ENCODE measurements around the gene EFHC2. TPM values are rescaled to one million over a fixed set of nuclear protein-coding genes. Genes with fewer than 3 reads are reported as not detected.

EFHC2 gene
- total and polyA plus RNA-seq, 2 donors: 0.80 to 3.8 TPM

- H3K27me3 ChIP-seq (ENCODE audit: control insufficient read depth in 2 of 2, insufficient read depth in 1 of 2, low read length in 1 of 2): no peaks in the 10 kb centered on the region
- H3K4me3 ChIP-seq (ENCODE audit: low read length in 2 of 2): no peak overlapping the region
- H3K9me3 ChIP-seq (ENCODE audit: control insufficient read depth in 2 of 2, insufficient read depth in 1 of 2, low read length in 1 of 2): no peaks in the 10 kb centered on the region
- no peaks in the 10 kb centered on the region for H3K4me1 ChIP-seq (ENCODE audit: control insufficient read depth in 2 of 2, insufficient read depth in 2 of 2, low read length in 2 of 2)
- DNase-seq (ENCODE audit: low read depth in 6 of 9, low spot score in 9 of 9): no peak
- H3K36me3 ChIP-seq (ENCODE audit: control insufficient read depth in 2 of 2, insufficient read depth in 2 of 2, low read length in 1 of 2): no peaks in the 10 kb centered on the region
- H3K27ac ChIP-seq (ENCODE audit: low read depth in 1 of 2, low read length in 1 of 2): no peak overlapping the region
Observed at GRCh38 chrX:44157283-44157682, 186.2 kb downstream of the EFHC2 start.

DNA sequence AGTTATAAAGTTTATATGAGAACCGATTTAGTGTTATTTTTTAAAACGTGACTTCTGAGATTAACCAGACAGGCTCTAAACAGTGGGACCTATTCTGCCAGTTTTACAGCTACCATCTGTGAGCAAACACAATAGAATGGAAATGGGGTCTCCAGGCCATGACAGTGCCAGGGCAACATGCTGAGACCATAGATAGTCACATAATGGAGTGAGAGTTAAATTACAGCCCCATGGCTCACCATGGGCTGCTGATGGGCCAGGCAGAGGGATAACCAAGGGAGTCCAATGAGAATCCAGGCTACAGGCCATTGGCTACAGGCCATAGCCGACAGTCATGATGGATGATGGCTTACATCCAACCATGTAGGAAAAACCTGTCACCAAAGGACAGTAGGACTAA, 186.7 kb downstream of the EFHC2 start:
- Histone ChIP-seq H3K27me3 (ENCODE audit: control insufficient read depth in 2 of 2, insufficient read depth in 1 of 2, low read length in 1 of 2) (no peaks in the 10 kb centered on the region), H3K36me3 (ENCODE audit: control insufficient read depth in 2 of 2, insufficient read depth in 2 of 2, low read length in 1 of 2) (no peaks in the 10 kb centered on the region), H3K4me3 (ENCODE audit: low read length in 2 of 2) (no peak overlapping the region), H3K9me3 (ENCODE audit: control insufficient read depth in 2 of 2, insufficient read depth in 1 of 2, low read length in 1 of 2) (no peaks in the 10 kb centered on the region), H3K4me1 (ENCODE audit: control insufficient read depth in 2 of 2, insufficient read depth in 2 of 2, low read length in 2 of 2) (no peaks in the 10 kb centered on the region), H3K27ac (ENCODE audit: low read depth in 1 of 2, low read length in 1 of 2) (no peak overlapping the region)
- DNase-seq (ENCODE audit: low read depth in 6 of 9, low spot score in 9 of 9): no peak
- WGBS: 98% methylated on average over 3 of the region's 3 CpGs

GRCh38 chrX:44155126-44155525, 188.3 kb downstream of the EFHC2 start:
- no peak overlapping the region for H3K4me3 ChIP-seq (ENCODE audit: low read length in 2 of 2)
- no peaks in the 10 kb centered on the region for H3K36me3 ChIP-seq (ENCODE audit: control insufficient read depth in 2 of 2, insufficient read depth in 2 of 2, low read length in 1 of 2)
- no peaks in the 10 kb centered on the region for H3K4me1 ChIP-seq (ENCODE audit: control insufficient read depth in 2 of 2, insufficient read depth in 2 of 2, low read length in 2 of 2)
- 93% methylated on average over 4 of the region's 4 CpGs for WGBS
- no peaks in the 10 kb centered on the region for H3K27me3 ChIP-seq (ENCODE audit: control insufficient read depth in 2 of 2, insufficient read depth in 1 of 2, low read length in 1 of 2)
- H3K27ac ChIP-seq (ENCODE audit: low read depth in 1 of 2, low read length in 1 of 2): no peak overlapping the region
- DNase-seq (ENCODE audit: low read depth in 6 of 9, low spot score in 9 of 9): no peak
- H3K9me3 ChIP-seq (ENCODE audit: control insufficient read depth in 2 of 2, insufficient read depth in 1 of 2, low read length in 1 of 2): no peaks in the 10 kb centered on the region

DNA sequence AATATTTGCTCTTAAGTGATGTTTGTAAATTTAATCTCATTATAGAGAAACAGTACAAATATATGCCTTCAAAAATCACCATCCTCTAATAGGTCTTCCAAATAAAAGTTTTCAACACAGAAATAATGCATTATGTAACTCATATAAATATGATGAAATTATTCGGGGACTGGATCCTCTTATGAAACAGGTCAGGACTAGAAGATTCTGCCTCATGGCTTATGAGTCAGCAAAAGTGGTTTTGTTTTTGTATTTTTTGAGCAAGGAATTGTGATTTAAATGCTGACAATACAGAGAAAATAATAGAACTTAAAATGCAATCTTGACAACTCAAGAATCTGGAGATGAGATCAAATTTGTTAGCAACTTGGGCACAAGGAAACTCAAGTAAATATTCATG, 190.6 kb downstream of the EFHC2 start:
- no peaks in the 10 kb centered on the region for H3K36me3 ChIP-seq (ENCODE audit: control insufficient read depth in 2 of 2, insufficient read depth in 2 of 2, low read length in 1 of 2)
- no peaks in the 10 kb centered on the region for H3K9me3 ChIP-seq (ENCODE audit: control insufficient read depth in 2 of 2, insufficient read depth in 1 of 2, low read length in 1 of 2)
- DNase-seq (ENCODE audit: low read depth in 6 of 9, low spot score in 9 of 9): no peak
- H3K27me3 ChIP-seq (ENCODE audit: control insufficient read depth in 2 of 2, insufficient read depth in 1 of 2, low read length in 1 of 2): no peaks in the 10 kb centered on the region
- H3K4me3 ChIP-seq (ENCODE audit: low read length in 2 of 2): no peak overlapping the region
- WGBS: 76% methylated on average over 1 of the region's 1 CpG
- H3K4me1 ChIP-seq (ENCODE audit: control insufficient read depth in 2 of 2, insufficient read depth in 2 of 2, low read length in 2 of 2): no peaks in the 10 kb centered on the region
- no peak overlapping the region for H3K27ac ChIP-seq (ENCODE audit: low read depth in 1 of 2, low read length in 1 of 2)

DNA sequence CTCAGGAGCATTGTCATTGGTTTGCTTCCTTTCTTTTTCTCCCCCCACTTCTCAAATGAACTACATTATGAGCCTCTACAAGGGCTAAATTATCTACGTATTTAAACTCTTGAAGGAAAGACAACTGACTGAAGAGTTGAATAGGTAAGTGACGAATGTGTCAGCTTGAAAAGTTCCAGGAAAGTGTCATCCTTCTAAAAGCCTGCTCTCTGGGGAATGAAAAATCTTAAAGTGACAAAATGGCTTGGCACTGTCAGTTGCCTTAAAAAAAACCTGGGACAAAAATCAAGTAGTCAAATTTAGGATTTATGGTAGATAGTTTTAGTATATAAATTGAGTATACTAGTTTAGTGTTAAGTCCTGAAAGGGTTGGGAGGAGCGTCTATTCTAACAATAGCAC, 196.3 kb downstream of the EFHC2 start:
- no peak overlapping the region for H3K4me3 ChIP-seq (ENCODE audit: low read length in 2 of 2)
- H3K9me3 ChIP-seq (ENCODE audit: control insufficient read depth in 2 of 2, insufficient read depth in 1 of 2, low read length in 1 of 2): no peaks in the 10 kb centered on the region
- no peaks in the 10 kb centered on the region for H3K4me1 ChIP-seq (ENCODE audit: control insufficient read depth in 2 of 2, insufficient read depth in 2 of 2, low read length in 2 of 2)
- 98% methylated on average over 3 of the region's 3 CpGs for WGBS
- H3K27ac ChIP-seq (ENCODE audit: low read depth in 1 of 2, low read length in 1 of 2): no peak overlapping the region
- H3K36me3 ChIP-seq (ENCODE audit: control insufficient read depth in 2 of 2, insufficient read depth in 2 of 2, low read length in 1 of 2): no peaks in the 10 kb centered on the region
- no peaks in the 10 kb centered on the region for H3K27me3 ChIP-seq (ENCODE audit: control insufficient read depth in 2 of 2, insufficient read depth in 1 of 2, low read length in 1 of 2)
- no peak for DNase-seq (ENCODE audit: low read depth in 6 of 9, low spot score in 9 of 9)

- WGBS: 92% methylated on average over 8 of the region's 8 CpGs
- Histone ChIP-seq H3K4me3 (ENCODE audit: low read length in 2 of 2) (no peak overlapping the region), H3K9me3 (ENCODE audit: control insufficient read depth in 2 of 2, insufficient read depth in 1 of 2, low read length in 1 of 2) (no peaks in the 10 kb centered on the region), H3K27ac (ENCODE audit: low read depth in 1 of 2, low read length in 1 of 2) (no peak overlapping the region), H3K4me1 (ENCODE audit: control insufficient read depth in 2 of 2, insufficient read depth in 2 of 2, low read length in 2 of 2) (no peaks in the 10 kb centered on the region), H3K27me3 (ENCODE audit: control insufficient read depth in 2 of 2, insufficient read depth in 1 of 2, low read length in 1 of 2) (no peaks in the 10 kb centered on the region), H3K36me3 (ENCODE audit: control insufficient read depth in 2 of 2, insufficient read depth in 2 of 2, low read length in 1 of 2) (no peaks in the 10 kb centered on the region)
- no peak for DNase-seq (ENCODE audit: low read depth in 6 of 9, low spot score in 9 of 9)
Observed at GRCh38 chrX:44144177-44144945, 199.1 kb downstream of the EFHC2 start.

DNA sequence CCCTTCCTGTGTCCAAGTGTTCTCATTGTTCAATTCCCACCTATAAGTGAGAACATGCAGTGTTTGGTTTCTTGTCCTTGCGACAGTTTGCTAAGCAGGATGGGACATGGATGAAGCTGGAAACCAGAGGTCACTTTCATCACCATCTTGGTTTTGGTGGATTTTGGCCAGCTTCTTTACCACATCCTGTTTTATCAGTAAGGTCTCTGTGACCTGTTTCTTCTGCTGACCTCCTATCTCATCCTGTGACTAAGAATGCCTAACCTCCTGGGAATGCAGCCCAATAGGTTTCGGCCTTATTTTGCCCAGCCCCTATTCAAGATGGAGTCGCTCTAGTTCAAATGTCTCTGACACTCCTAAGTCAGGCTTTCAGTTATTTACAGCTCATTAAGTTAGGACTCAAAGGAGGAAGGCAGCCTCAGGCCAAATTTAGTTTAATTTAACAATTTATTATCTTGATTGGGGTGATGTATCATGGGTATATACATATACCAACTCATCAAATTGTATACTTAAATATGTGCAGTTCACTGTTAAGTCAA, 200.3 kb downstream of the EFHC2 start:
- WGBS: 97% methylated on average over 3 of the region's 3 CpGs
- no peak for DNase-seq (ENCODE audit: low read depth in 6 of 9, low spot score in 9 of 9)
- no peak overlapping the region for H3K4me3 ChIP-seq (ENCODE audit: low read length in 2 of 2)
- H3K27me3 ChIP-seq (ENCODE audit: control insufficient read depth in 2 of 2, insufficient read depth in 1 of 2, low read length in 1 of 2): no peaks in the 10 kb centered on the region
- no peaks in the 10 kb centered on the region for H3K9me3 ChIP-seq (ENCODE audit: control insufficient read depth in 2 of 2, insufficient read depth in 1 of 2, low read length in 1 of 2)
- no peaks in the 10 kb centered on the region for H3K4me1 ChIP-seq (ENCODE audit: control insufficient read depth in 2 of 2, insufficient read depth in 2 of 2, low read length in 2 of 2)
- H3K36me3 ChIP-seq (ENCODE audit: control insufficient read depth in 2 of 2, insufficient read depth in 2 of 2, low read length in 1 of 2): no peaks in the 10 kb centered on the region
- H3K27ac ChIP-seq (ENCODE audit: low read depth in 1 of 2, low read length in 1 of 2): no peak overlapping the region

DNA sequence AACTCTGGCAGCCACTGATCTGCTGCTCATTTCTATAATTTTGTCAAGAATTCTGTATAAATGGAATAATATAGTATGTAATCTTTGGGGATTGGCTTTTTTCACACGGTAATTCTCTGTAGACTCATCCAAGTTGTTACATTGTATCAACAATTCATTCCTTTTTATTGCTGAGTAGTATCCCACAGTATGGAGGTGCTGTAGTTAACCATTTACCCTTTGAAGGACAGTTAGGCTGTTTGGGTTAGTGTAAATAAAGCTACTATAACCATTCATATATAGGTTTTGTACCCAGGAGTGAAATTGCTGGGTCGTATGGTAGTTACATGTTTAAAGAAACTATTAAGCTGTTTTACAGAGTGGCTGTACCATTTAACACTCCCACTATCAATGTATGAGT, 213.3 kb downstream of the EFHC2 start:
- Histone ChIP-seq H3K27ac (ENCODE audit: low read depth in 1 of 2, low read length in 1 of 2) (no peak overlapping the region), H3K27me3 (ENCODE audit: control insufficient read depth in 2 of 2, insufficient read depth in 1 of 2, low read length in 1 of 2) (no peaks in the 10 kb centered on the region), H3K36me3 (ENCODE audit: control insufficient read depth in 2 of 2, insufficient read depth in 2 of 2, low read length in 1 of 2) (no peaks in the 10 kb centered on the region), H3K9me3 (ENCODE audit: control insufficient read depth in 2 of 2, insufficient read depth in 1 of 2, low read length in 1 of 2) (no peaks in the 10 kb centered on the region), H3K4me1 (ENCODE audit: control insufficient read depth in 2 of 2, insufficient read depth in 2 of 2, low read length in 2 of 2) (no peaks in the 10 kb centered on the region), H3K4me3 (ENCODE audit: low read length in 2 of 2) (no peak overlapping the region)
- no peak for DNase-seq (ENCODE audit: low read depth in 6 of 9, low spot score in 9 of 9)
- 98% methylated on average over 2 of the region's 2 CpGs for WGBS

GRCh38 chrX:44113337-44113736, 230.1 kb downstream of the EFHC2 start:
- Histone ChIP-seq H3K9me3 (ENCODE audit: control insufficient read depth in 2 of 2, insufficient read depth in 1 of 2, low read length in 1 of 2) (no peaks in the 10 kb centered on the region), H3K4me3 (ENCODE audit: low read length in 2 of 2) (no peak overlapping the region), H3K27ac (ENCODE audit: low read depth in 1 of 2, low read length in 1 of 2) (no peak overlapping the region), H3K27me3 (ENCODE audit: control insufficient read depth in 2 of 2, insufficient read depth in 1 of 2, low read length in 1 of 2) (no peaks in the 10 kb centered on the region), H3K4me1 (ENCODE audit: control insufficient read depth in 2 of 2, insufficient read depth in 2 of 2, low read length in 2 of 2) (no peaks in the 10 kb centered on the region), H3K36me3 (ENCODE audit: control insufficient read depth in 2 of 2, insufficient read depth in 2 of 2, low read length in 1 of 2) (no peaks in the 10 kb centered on the region)
- no peak for DNase-seq (ENCODE audit: low read depth in 6 of 9, low spot score in 9 of 9)
- 99% methylated on average over 2 of the region's 2 CpGs for WGBS
